Measurements from ENCODE around the gene ZNF423.

DNA sequence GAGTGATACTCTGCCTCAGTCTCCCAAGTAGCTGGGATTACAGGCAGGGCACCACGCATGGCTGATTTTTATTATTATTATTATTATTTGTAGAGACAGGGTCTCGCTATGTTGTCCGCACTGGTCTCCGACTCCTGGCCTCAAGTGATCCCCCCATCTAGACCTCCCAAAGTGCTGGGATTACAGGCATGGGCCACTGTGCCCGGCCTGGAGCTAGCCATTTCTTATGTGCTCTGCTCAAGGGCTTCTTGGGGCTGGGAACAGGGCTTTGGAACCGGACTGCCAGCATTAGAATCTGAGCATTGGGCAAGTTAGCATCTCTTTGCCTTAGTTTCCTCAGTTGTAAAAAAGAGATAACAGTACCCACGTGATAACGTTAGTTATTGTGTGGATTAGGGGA is 371.0 kb downstream of the ZNF423 start:
- TF ChIP-seq, protein P1, sequence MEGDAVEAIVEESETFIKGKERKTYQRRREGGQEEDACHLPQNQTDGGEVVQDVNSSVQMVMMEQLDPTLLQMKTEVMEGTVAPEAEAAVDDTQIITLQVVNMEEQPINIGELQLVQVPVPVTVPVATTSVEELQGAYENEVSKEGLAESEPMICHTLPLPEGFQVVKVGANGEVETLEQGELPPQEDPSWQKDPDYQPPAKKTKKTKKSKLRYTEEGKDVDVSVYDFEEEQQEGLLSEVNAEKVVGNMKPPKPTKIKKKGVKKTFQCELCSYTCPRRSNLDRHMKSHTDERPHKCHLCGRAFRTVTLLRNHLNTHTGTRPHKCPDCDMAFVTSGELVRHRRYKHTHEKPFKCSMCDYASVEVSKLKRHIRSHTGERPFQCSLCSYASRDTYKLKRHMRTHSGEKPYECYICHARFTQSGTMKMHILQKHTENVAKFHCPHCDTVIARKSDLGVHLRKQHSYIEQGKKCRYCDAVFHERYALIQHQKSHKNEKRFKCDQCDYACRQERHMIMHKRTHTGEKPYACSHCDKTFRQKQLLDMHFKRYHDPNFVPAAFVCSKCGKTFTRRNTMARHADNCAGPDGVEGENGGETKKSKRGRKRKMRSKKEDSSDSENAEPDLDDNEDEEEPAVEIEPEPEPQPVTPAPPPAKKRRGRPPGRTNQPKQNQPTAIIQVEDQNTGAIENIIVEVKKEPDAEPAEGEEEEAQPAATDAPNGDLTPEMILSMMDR (IDR thresholded peaks at IDR 0.05), result no peak
- TF ChIP-seq POLR2A (IDR thresholded peaks at IDR 0.05), result no peak
